Measurements from ENCODE around the gene PLEKHH3. TPM values are rescaled to one million over a fixed set of nuclear protein-coding genes. Genes with fewer than 3 reads are reported as not detected.

PLEKHH3 gene
- total RNA-seq, 3 donors from 2014 or later, result 15.4 to 32.2 (median 24.6) TPM

- H3K36me3 ChIP-seq, result no peaks in the 10 kb centered on the region
- H3K9me3 ChIP-seq, result no peaks in the 10 kb centered on the region
- intact Hi-C loops (cut with DNase I; ENCODE audit: low total_unique reads), result loop anchor here (2.0 to 10.0 kb wide), 2 partner anchors 59 to 103 kb away; partner anchors contain the start of gene PSMC3IP
- H3K27ac ChIP-seq, result peak overlapping the region; percentile 93 to 96
- no peak for TF ChIP-seq POLR2A (IDR thresholded peaks at IDR 0.05)
- peak; percentile 36 to 50 (median 45) for TF ChIP-seq POLR2AphosphoS5 (IDR thresholded peaks at IDR 0.05)
- peak in 1 of 2 donors; percentile 74 for DNase-seq (ENCODE audit: low spot score in 2 of 2)
- H3K27me3 ChIP-seq, result no peaks in the 10 kb centered on the region
- H3K4me3 ChIP-seq, result peak overlapping the region; percentile 87 to 94 (median 89)
- H3K4me1 ChIP-seq, result peaks cover 10 to 25% of the 10 kb centered on the region in 2 donors
These were observed 1.4 kb upstream of the PLEKHH3 start for GRCh38 chr17:42677921-42678781.

- Histone ChIP-seq H3K36me3 (no peaks in the 10 kb centered on the region), H3K9me3 (no peaks in the 10 kb centered on the region), H3K4me3 (peak overlapping the region; percentile 87 to 94 (median 89)), H3K27ac (peak overlapping the region; percentile 96), H3K27me3 (no peaks in the 10 kb centered on the region), H3K4me1 (peaks cover 12 to 24% of the 10 kb centered on the region in 2 donors)
- intact Hi-C loops (cut with DNase I; ENCODE audit: low total_unique reads), result loop anchor here (2.0 to 10.0 kb wide), 2 partner anchors 58 to 102 kb away; partner anchors contain the start of gene PSMC3IP
- DNase-seq (ENCODE audit: low spot score in 2 of 2), result peak; percentile 100
- peak in 2 of 3 donors; percentile 7 to 91 for TF ChIP-seq POLR2AphosphoS5 (IDR thresholded peaks at IDR 0.05)
- no peak for TF ChIP-seq POLR2A (IDR thresholded peaks at IDR 0.05)
These were observed 441 bp upstream of the PLEKHH3 start for GRCh38 chr17:42677012-42677857.

- Histone ChIP-seq H3K27me3 (no peaks in the 10 kb centered on the region), H3K9me3 (no peaks in the 10 kb centered on the region), H3K36me3 (no peaks in the 10 kb centered on the region), H3K4me1 (peaks cover 12 to 28% of the 10 kb centered on the region in 2 donors), H3K4me3 (peak overlapping the region; percentile 87 to 94 (median 89)), H3K27ac (peak overlapping the region; percentile 96)
- TF ChIP-seq POLR2A (IDR thresholded peaks at IDR 0.05) (peak; percentile 19), POLR2AphosphoS5 (IDR thresholded peaks at IDR 0.05) (peak; percentile 55 to 87 (median 65)), CTCF (IDR thresholded peaks at IDR 0.05) (no peak)
- intact Hi-C loops (cut with DNase I; ENCODE audit: low total_unique reads), result loop anchor here (2.0 to 10.0 kb wide), 2 partner anchors 57 to 101 kb away; partner anchors contain the start of gene PSMC3IP
- DNase-seq (ENCODE audit: low spot score in 2 of 2), result peak; percentile 75 to 84
These were observed 800 bp downstream of the PLEKHH3 start for GRCh38 chr17:42675965-42676423.

- Histone ChIP-seq H3K9me3 (no peaks in the 10 kb centered on the region), H3K27me3 (no peaks in the 10 kb centered on the region), H3K27ac (peak overlapping the region; percentile 96), H3K4me1 (peaks cover 12 to 28% of the 10 kb centered on the region in 2 donors), H3K4me3 (peak overlapping the region; percentile 87 to 94 (median 89)), H3K36me3 (no peaks in the 10 kb centered on the region)
- no peak for DNase-seq (ENCODE audit: low spot score in 2 of 2)
- intact Hi-C loops (cut with DNase I; ENCODE audit: low total_unique reads), result loop anchor here (10.0 kb wide), 1 partner anchor 101 kb away; the partner anchor contains the start of gene PSMC3IP
- no peak for TF ChIP-seq CTCF (IDR thresholded peaks at IDR 0.05)
These were observed 1.3 kb downstream of the PLEKHH3 start for GRCh38 chr17:42675348-42675964.

- no peaks in the 10 kb centered on the region for H3K36me3 ChIP-seq
- intact Hi-C loops (cut with DNase I; ENCODE audit: low total_unique reads), result loop anchor here (5.0 to 10.0 kb wide), 2 partner anchors 100 to 347 kb away; partner anchors contain the start of genes PSMC3IP and VAT1
- TF ChIP-seq POLR2AphosphoS5 (IDR thresholded peaks at IDR 0.05) (no peak), POLR2A (IDR thresholded peaks at IDR 0.05) (no peak), CTCF (IDR thresholded peaks at IDR 0.05) (no peak)
- no peak for DNase-seq (ENCODE audit: low spot score in 2 of 2)
- no peaks in the 10 kb centered on the region for H3K27me3 ChIP-seq
- H3K27ac ChIP-seq, result peak overlapping the region; percentile 96
- peak overlapping the region; percentile 87 to 94 (median 89) for H3K4me3 ChIP-seq
- H3K4me1 ChIP-seq, result peaks cover 12 to 23% of the 10 kb centered on the region in 2 donors
- no peaks in the 10 kb centered on the region for H3K9me3 ChIP-seq
These were observed 1.9 kb downstream of the PLEKHH3 start for GRCh38 chr17:42674755-42675347.

Measured in breast epithelium (tissue), 4 donors.